Mesodermal cell (in vitro differentiated cells): ENCODE measurements around the gene GATB. TPM values are rescaled to one million over a fixed set of nuclear protein-coding genes. Genes with fewer than 3 reads are reported as not detected.

ENCODE experiments used
- H3K27ac ChIP-seq: 2 replicates; pipeline ENCODE4 v1.7.0; 2013; ENCODE audit warnings: mild to moderate bottlenecking, low read depth, low read length, moderate library complexity; ENCODE audit not compliant: severe bottlenecking
- H3K36me3 ChIP-seq: 2 replicates; pipeline ENCODE4 v1.7.1; 2013; ENCODE audit warnings: mild to moderate bottlenecking, low read length, moderate library complexity; ENCODE audit not compliant: control insufficient read depth, insufficient read depth
- H3K4me1 ChIP-seq: one replicate; pipeline ENCODE4 v1.7.1; 2013; ENCODE audit warnings: mild to moderate bottlenecking, low read length; ENCODE audit not compliant: insufficient read depth, control insufficient read depth, poor library complexity, severe bottlenecking
- H3K4me3 ChIP-seq: 2 replicates; pipeline ENCODE4 v1.7.0; 2013; ENCODE audit warnings: low read length, control low read depth, mild to moderate bottlenecking; ENCODE audit not compliant: insufficient read depth, poor library complexity, severe bottlenecking; ENCODE audit errors: extremely low read depth
- H3K9me3 ChIP-seq: 2 replicates; pipeline ENCODE4 v1.7.1; 2013; ENCODE audit warnings: mild to moderate bottlenecking, low read length, moderate library complexity; ENCODE audit not compliant: control insufficient read depth
- WGBS, 2 experiments: methylation state at CpG; one replicate each; pipeline ENCODE4 v1.1.5; 2013; ENCODE audit warnings: missing lambda C conversion rate in 2 of 2; ENCODE audit not compliant: insufficient coverage in 2 of 2; 5-methylcytosine and 5-hydroxymethylcytosine counted together
- polyA plus RNA-seq, 2 experiments: library from polyadenylated mRNA; stranded (reverse); fragments of 50-300 nt; gene quantifications; one replicate each; pipeline ENCODE4 v1.2.3, GENCODE V29; 2013

The GATB gene
- polyA plus RNA-seq (2013, experiment 1 of 2) = 20.9 TPM
- 19.1 TPM for polyA plus RNA-seq (2013, experiment 2 of 2)

- Histone ChIP-seq H3K36me3 (peaks cover 8% of the 10 kb centered on the region), H3K9me3 (no peaks in the 10 kb centered on the region), H3K4me3 (peak within 1 kb of the TSS; percentile 80), H3K27ac (peak within 1 kb of the TSS; percentile 85), H3K4me1 (peaks cover 6% of the 10 kb centered on the region)
- 3 to 7% methylated on average over 28 to 29 of the region's 35 CpGs for WGBS, 2 experiments
Observed at GRCh38 chr4:151760712-151761661, at the start of gene GATB. GATB (minus strand) TSS chr4:151761007; CDS start chr4:151760982, 25 bp downstream.

GRCh38 chr4:151810476-151810875 is 49.7 kb upstream of the GATB start:
- no peak overlapping the region for H3K4me3 ChIP-seq
- no peak overlapping the region for H3K27ac ChIP-seq
- H3K4me1 ChIP-seq = peaks cover 13% of the 10 kb centered on the region
- 84 to 89% methylated on average over 3 of the region's 4 CpGs for WGBS, 2 experiments
- H3K36me3 ChIP-seq = no peaks in the 10 kb centered on the region
- H3K9me3 ChIP-seq = no peaks in the 10 kb centered on the region

- WGBS, 2 experiments = 94 to 96% methylated on average over 6 of the region's 6 CpGs
- Histone ChIP-seq H3K27ac (no peak overlapping the region), H3K9me3 (no peaks in the 10 kb centered on the region), H3K4me1 (peaks cover 13% of the 10 kb centered on the region), H3K4me3 (no peak overlapping the region), H3K36me3 (no peaks in the 10 kb centered on the region)
Observed at GRCh38 chr4:151809716-151810115, 48.9 kb upstream of the GATB start.

GRCh38 chr4:151808542-151808941 is 47.7 kb upstream of the GATB start:
- Histone ChIP-seq H3K4me1 (peaks cover 13% of the 10 kb centered on the region), H3K27ac (no peak overlapping the region), H3K4me3 (no peak overlapping the region), H3K36me3 (no peaks in the 10 kb centered on the region), H3K9me3 (no peaks in the 10 kb centered on the region)
- WGBS, 2 experiments = 97 to 100% methylated on average over 4 of the region's 4 CpGs

- 96 to 97% methylated on average over 3 to 7 of the region's 9 CpGs for WGBS, 2 experiments
- no peak overlapping the region for H3K4me3 ChIP-seq
- peaks cover 13% of the 10 kb centered on the region for H3K4me1 ChIP-seq
- no peak overlapping the region for H3K27ac ChIP-seq
- H3K36me3 ChIP-seq = no peaks in the 10 kb centered on the region
- H3K9me3 ChIP-seq = no peaks in the 10 kb centered on the region
Observed at GRCh38 chr4:151808120-151808529, 47.3 kb upstream of the GATB start.

- 76 to 83% methylated on average over 4 to 5 of the region's 7 CpGs for WGBS, 2 experiments
- no peaks in the 10 kb centered on the region for H3K9me3 ChIP-seq
- H3K27ac ChIP-seq = peak overlapping the region; percentile 87
- no peak overlapping the region for H3K4me3 ChIP-seq
- peaks cover 13% of the 10 kb centered on the region for H3K4me1 ChIP-seq
- H3K36me3 ChIP-seq = no peaks in the 10 kb centered on the region
Observed at GRCh38 chr4:151807220-151807619, 46.4 kb upstream of the GATB start.

- Histone ChIP-seq H3K27ac (peak overlapping the region; percentile 87), H3K9me3 (no peaks in the 10 kb centered on the region), H3K4me3 (no peak overlapping the region), H3K4me1 (peaks cover 13% of the 10 kb centered on the region), H3K36me3 (no peaks in the 10 kb centered on the region)
- WGBS, 2 experiments = 58 to 65% methylated on average over 4 of the region's 6 CpGs
Observed at GRCh38 chr4:151806511-151806927, 45.7 kb upstream of the GATB start.

GRCh38 chr4:151804821-151805220 is 44.0 kb upstream of the GATB start:
- WGBS, 2 experiments = 83% methylated on average over 1 of the region's 1 CpG; no CpG with 5 or more reads in 1 of the 2 experiments
- no peaks in the 10 kb centered on the region for H3K9me3 ChIP-seq
- peaks cover 13% of the 10 kb centered on the region for H3K4me1 ChIP-seq
- no peak overlapping the region for H3K4me3 ChIP-seq
- no peak overlapping the region for H3K27ac ChIP-seq
- H3K36me3 ChIP-seq = no peaks in the 10 kb centered on the region

- Histone ChIP-seq H3K27ac (no peak overlapping the region), H3K4me1 (peaks cover 13% of the 10 kb centered on the region), H3K9me3 (no peaks in the 10 kb centered on the region), H3K4me3 (no peak overlapping the region), H3K36me3 (no peaks in the 10 kb centered on the region)
- 93 to 100% methylated on average over 3 of the region's 4 CpGs for WGBS, 2 experiments
Observed at GRCh38 chr4:151804086-151804630, 43.4 kb upstream of the GATB start.

- no peaks in the 10 kb centered on the region for H3K9me3 ChIP-seq
- peaks cover 13% of the 10 kb centered on the region for H3K4me1 ChIP-seq
- no peak overlapping the region for H3K4me3 ChIP-seq
- H3K36me3 ChIP-seq = no peaks in the 10 kb centered on the region
- WGBS, 2 experiments = 89 to 90% methylated on average over 2 to 4 of the region's 4 CpGs
- H3K27ac ChIP-seq = no peak overlapping the region
Observed at GRCh38 chr4:151803246-151803645, 42.4 kb upstream of the GATB start.
